DMS114 treated with DMSO at 0.1 percent for 48 hours (cell line): ENCODE data around the gene TMEM156.
"Not testable (repeated sequence)": the region's sequence is repeated elsewhere in the genome, so short reads cannot be mapped to it uniquely, and the experiment has no call there.

ENCODE experiments used
- DNase-seq: peaks from one replicate; lab custom pipeline; 2025; ENCODE audit not compliant: unreplicated experiment; lab: John Stamatoyannopoulos, UW

Gene TMEM156

DNA sequence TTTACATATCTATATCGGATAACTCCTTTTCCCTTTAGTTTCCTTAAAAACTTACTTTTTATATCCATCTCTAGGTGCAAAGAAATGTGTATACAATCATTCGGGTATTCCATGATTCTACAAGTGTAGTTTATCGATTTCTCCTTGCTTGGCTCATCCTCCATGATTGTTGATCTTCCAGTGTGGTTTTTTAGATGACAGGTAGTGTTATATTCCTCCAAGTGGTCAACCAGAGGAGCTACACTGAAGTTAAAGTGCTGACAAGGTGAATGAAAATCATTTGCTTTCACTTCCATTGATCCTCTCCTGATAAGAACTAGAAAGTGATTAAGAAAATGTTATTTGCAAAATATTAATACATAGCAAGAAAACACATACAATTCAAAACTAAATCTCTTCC lies 38.5 kb downstream of the TMEM156 start:
- DNase-seq = no peak

GRCh38 chr4:38990241-38990640 lies 42.0 kb downstream of the TMEM156 start:
- no peak for DNase-seq

GRCh38 chr4:38989487-38989886 lies 42.7 kb downstream of the TMEM156 start:
- no peak for DNase-seq

DNA sequence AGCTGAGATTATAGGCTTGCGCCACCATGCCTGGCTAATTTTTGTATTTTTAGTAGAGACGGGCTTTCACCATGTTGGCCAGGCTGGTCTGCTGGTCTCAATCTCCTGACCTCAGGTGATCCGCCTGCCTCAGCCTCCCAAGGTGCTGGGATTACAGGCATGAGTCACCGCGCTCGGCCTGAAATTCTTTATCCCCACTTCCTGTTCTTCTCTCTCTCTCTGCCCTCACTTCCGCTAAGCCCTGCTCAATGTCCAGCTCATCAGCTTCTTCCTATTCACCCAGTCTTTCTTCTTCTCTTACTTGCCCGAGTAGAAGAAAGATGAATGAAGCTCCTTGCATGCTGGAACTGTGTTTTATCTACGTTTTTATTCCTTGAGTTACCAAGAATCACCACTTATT lies 43.9 kb downstream of the TMEM156 start:
- DNase-seq = not testable (repeated sequence)

DNA sequence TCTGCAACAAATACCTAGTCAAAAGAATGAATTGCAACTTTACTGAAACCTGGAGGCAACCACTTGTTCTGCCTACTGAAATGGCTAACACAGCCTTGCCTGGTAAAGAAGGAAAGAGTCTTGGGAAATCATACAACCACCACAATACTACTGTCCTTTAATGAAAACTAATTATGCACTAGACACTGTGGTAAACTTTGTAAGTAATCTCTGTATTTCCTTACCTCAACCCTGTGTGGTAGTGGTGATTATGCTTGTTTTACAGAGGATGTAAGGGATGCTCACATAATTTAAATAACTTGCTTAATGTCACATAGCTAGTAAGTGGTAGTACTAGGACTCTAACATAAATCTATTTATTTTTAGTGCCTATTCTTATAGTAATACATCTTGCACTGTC lies 44.7 kb downstream of the TMEM156 start:
- DNase-seq = no peak

DNA sequence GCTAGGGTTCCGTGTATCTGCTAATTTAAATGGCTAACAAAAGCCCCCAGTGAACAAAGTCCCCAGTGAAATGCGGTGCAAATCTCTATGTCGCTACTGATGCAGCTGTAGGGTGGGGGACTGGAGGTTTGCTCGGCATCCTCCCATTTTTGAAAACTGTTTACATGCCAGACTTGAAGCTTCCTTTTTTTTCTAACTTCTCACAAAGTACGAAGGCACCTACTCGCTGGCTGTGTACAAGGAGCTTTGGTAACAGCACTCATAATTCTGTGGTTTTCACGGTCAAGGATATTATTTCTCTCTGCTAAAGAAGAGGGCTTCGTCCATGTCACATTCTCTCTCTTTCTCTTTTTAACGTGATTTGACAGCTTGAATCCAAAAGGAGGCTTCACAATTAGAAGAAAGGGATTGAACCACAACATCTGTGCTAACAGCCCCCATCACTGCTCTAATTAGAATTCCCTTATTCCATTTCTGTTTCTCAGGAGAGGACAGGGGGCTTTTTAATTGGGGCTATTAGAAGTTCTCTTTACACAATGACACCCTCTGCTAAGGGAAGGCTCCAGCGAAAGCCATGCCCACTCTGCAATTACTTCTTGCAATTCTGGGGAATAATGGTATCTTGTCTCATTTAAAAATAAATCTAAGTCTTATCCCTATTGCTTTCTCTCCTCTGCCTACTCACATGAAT lies 46.7 kb downstream of the TMEM156 start:
- no peak for DNase-seq

DNA sequence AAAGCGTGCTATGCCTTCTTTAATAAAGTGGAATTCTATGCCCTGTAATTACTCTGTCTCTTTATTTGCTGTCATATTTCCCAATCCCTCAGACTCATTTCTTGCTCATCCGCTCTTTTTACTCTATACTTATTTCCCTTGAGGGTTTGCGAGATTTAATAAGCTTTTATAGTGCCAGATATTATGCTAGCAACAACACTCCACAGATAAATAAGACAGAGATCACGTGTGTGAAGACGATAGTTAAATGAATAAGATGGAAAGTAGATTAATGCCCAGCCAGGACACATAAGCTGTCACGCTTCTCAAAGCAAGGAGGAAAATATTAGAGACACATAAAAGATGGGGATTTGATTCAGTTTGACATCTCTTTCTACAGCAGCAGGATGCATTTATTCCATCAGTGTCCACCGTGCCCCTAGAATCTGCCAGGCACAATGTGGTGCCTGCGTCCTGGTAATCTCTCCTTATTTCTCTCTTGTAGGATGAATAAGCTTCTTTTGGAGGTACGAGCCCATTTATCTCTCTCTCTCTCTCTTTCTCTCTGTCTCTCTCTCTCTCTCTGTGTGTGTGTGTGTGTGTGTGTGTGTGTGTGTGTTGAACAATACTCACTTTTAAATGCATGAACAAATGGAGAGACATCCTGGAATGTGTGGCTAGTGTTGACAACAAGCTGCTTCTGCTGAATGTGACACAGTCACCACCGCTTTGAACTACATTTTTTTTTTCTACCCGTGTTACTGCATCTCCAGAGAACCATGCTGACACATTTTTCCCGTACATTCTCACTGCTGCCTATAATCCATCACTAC lies 48.2 kb downstream of the TMEM156 start:
- DNase-seq = no peak

DNA sequence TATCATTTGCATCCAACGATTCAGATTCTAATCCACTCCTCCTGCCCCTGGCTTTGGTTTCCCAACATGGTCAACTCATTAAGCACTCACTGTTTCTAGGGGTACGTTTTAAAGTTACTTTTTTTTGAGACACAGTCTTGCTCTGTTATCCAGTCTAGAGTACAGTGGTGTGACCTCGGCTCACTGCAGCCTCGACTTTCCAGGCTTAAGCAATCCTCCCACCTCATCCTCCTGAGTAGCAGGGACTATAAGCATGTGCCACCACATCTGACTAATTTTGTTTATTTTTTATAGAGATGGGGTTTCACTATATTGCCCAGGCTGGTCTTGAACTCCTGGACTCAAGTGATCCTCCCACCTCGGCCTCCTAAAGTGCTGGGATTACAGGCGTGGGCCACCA lies 48.9 kb downstream of the TMEM156 start:
- no peak for DNase-seq

DNA sequence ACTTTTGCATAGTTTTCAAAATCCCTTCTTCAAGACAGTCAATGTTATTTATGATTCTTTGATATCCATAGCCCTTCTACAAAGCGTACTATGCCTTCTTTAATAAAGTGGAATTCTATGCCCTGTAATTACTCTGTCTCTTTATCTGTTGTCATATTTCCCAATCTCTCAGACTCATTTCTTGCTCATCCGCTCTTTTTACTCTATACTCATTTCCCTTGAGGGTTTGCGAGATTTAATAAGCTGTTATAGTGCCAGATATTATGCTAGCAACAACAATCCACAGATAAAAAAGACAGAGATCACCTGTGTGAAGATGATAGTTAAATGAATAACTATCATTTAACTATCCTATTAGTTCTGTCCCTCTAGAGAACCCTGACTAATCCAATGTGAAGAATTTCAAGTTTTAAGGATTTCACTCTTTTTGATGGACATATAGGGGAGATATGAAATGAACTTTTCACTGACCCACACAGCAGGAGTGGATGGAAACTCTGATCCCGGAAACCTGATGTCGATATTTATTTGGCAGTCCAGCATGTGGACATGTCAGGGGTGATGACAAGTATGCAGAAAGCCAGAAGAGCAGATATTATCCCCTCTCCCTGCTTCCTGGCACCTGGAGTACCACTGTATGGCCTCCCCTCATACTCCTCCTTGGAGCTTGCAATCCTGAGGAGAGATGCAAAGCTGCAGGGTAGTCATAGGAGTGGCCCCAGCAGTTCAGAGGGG lies 49.7 kb downstream of the TMEM156 start:
- no peak for DNase-seq

- DNase-seq = no peak
Observed at GRCh38 chr4:38980903-38981676, 51.1 kb downstream of the TMEM156 start.

DNA sequence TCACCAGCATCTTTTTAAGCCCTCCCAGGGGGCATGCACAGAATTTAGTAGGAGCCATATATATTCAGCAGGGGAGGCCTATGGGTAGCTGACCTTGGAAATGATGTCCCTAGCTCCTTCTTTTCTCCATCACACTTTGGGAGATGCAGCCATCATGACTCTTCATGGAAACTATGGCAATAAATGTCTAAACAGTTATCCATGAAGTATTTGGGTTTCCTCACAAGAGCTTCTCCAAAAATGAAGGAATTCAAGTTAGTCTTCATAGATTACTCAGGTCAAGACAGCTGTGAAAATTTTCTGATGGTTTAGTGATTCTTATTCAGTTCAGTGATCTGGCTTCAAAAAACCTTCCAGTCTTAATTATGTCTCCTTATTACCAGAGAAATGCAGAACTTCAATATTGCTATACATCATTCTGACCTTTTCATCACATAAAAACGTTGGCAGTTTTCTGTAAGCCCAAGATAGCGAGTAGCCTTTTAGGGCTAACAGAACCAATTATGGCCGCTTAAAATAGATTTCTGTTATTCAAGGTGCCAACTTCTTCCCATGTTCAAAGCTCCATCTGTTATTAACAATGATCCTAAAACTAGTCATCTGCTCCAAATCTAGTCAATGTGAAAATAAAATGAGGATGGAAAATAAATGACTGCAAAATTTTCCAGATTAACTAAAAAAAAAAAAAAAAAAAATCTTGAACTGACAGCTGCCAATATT lies 52.5 kb downstream of the TMEM156 start:
- no peak for DNase-seq

DNA sequence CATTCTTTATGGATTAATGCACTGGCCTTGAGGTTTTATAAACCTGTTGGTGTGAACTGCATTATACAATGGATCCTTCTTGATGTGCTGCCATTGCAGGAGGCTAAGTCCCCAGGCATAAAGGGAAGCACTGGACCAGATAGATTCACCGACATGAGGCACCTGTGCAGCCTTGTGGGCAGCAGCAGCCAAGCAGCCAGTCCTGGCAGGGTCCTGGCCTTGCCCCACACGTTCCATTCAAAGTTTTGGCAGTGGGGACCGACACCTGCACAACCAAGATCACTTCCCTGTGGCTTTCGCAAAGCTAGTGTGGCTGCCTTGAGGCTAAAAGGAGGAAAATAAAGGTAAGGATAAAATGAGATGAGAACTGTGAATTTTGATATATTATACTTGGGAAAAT lies 53.1 kb downstream of the TMEM156 start:
- no peak for DNase-seq

GRCh38 chr4:38976308-38976707 lies 55.9 kb downstream of the TMEM156 start:
- DNase-seq = no peak

- no peak for DNase-seq
Observed at GRCh38 chr4:38968668-38969067, 63.5 kb downstream of the TMEM156 start.

DNA sequence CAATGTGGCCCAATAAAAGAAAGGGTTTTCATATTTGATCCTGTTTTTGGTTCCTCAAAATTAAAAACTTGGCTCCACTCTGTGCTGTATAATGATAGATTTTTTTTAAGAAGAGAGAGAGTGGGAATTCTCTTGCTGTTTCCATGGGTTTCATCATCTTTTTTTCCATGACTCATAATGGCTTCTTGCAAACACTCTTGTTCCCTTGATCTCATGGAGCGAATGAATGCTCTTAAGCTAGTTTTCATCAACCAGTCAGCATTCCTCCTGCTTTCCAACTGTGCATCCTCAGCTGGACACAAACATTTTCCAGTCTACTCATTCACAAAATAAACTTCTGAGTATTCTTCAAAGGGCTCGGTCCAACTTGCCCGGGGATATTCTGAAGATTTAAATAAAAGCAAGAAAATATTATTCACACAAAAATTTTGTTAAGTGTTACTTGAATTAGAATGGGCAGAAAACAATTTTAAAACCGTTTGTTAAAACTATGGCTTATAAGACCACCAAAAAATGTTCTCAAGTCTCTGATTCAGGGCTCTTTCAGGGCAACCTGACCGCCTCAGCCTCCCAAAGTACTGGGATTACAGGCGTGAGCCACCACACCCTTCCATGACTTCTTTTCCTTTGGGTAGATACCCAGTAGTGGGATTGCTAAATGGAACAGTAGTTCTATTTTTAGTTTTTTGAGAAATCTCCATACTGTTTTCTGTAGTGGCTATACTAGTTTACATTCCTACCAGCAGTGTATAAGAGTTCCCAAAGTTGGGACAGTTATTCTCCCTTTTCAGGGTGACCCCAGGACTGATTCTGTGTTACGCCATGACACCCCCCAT lies 64.7 kb downstream of the TMEM156 start:
- DNase-seq = no peak

- DNase-seq = no peak
Observed at GRCh38 chr4:38965866-38966265, 66.3 kb downstream of the TMEM156 start.

DNA sequence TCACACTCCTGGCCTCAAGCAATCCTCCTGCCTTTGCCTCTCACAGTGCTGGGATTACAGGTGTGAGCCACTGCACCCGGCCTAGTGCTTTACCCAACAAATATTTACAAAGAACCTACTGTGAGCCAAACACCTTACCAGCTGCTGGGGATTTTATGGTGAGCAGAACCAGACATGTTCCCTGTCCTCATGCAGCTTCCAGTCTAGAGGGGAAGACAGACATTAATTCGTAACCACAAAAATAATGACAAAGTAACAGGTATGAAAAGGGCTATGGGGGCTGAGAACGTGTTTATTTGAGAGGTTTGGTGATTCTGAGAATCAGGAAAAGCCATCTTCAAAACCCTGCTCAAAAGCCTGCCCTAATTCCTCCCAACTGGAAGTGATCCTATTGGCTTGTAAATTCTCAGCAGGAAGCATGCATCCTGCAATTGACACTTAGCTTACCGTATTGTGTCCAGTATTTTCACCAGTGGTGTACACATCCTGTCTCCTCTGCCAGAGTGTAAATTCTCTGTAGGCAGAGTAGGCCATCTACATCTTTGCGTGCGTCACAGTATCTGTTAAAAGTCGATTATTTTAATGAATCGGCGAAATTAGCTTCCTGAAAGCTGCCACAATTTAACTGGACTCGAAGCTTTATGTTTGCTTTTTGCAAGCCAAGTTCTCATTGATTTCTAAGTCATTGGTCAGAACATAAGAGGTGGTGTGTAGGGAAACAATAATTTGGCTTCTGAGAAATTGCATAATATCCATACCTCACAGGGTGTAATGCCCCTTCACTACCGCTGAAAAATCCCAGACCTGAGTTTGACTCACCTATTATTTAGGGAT lies 67.0 kb downstream of the TMEM156 start:
- DNase-seq = no peak

GRCh38 chr4:38959248-38959647 lies 73.0 kb downstream of the TMEM156 start:
- not testable (repeated sequence) for DNase-seq
